HFFc6 (cell line): ENCODE measurements around the gene P4HTM. TPM values are rescaled to one million over a fixed set of nuclear protein-coding genes. Genes with fewer than 3 reads are reported as not detected.

Source experiments
- DNase-seq: peaks from one replicate; pipeline ENCODE4 v3.0.0-alpha.2; 2018
- H3K27ac Mint-ChIP-seq: 2 replicates; pipeline ENCODE4 v1.8.0; 2020; ENCODE audit warnings: mild to moderate bottlenecking, mixed read lengths
- H3K27me3 Mint-ChIP-seq: 2 replicates; pipeline ENCODE4 v1.8.0; 2021; ENCODE audit warnings: mild to moderate bottlenecking, moderate library complexity, mixed read lengths; ENCODE audit not compliant: insufficient read depth
- H3K36me3 Mint-ChIP-seq: 2 replicates; pipeline ENCODE4 v1.8.0; 2021; ENCODE audit warnings: low read depth, mixed read lengths
- H3K4me1 Mint-ChIP-seq: 2 replicates; pipeline ENCODE4 v1.8.0; 2020; ENCODE audit warnings: low read depth, mixed read lengths
- H3K4me3 Mint-ChIP-seq: 2 replicates; pipeline ENCODE4 v1.8.0; 2020; ENCODE audit warnings: mild to moderate bottlenecking, moderate library complexity, mixed read lengths
- H3K9me3 Mint-ChIP-seq: 2 replicates; pipeline ENCODE4 v1.8.0; 2020; ENCODE audit warnings: mild to moderate bottlenecking, mixed read lengths
- long read RNA-seq: library from polyadenylated mRNA; unstranded; transcript quantifications from one replicate; pipeline ENCODE4 v2.0.0, GENCODE V29; 2019
- total RNA-seq, 6 experiments: library from RNA; stranded (reverse); fragmentation: NEBNext Ultra II Directional; extraction: Animal tissue kit (Norgen Biotek cat#: 25700); gene quantifications; 2 replicates in 1 of 6; 3 replicates in 5 of 6; pipeline ENCODE4 v1.2.3, GENCODE V29; 2021
- TF ChIP-seq, protein P1 (sequence below): fragments of 200-600 bp; sonication (generic); IDR thresholded peaks from 2 replicates; pipeline ENCODE4 v1.5.0; 2021; ENCODE audit warnings: antibody characterized with exemption, mild to moderate bottlenecking

P4HTM gene, protein sequence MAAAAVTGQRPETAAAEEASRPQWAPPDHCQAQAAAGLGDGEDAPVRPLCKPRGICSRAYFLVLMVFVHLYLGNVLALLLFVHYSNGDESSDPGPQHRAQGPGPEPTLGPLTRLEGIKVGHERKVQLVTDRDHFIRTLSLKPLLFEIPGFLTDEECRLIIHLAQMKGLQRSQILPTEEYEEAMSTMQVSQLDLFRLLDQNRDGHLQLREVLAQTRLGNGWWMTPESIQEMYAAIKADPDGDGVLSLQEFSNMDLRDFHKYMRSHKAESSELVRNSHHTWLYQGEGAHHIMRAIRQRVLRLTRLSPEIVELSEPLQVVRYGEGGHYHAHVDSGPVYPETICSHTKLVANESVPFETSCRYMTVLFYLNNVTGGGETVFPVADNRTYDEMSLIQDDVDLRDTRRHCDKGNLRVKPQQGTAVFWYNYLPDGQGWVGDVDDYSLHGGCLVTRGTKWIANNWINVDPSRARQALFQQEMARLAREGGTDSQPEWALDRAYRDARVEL
- 10 to 100 TPM; 29.1 to 41.4 (median 31.6) TPM for total RNA-seq
- long read RNA-seq, transcript P4HTM-202 (9 exons, 2,127 nt) = major isoform, 50 of 58 reads
- long read RNA-seq, partial matches to known transcripts = 6 of 58 reads
- long read RNA-seq, other reads (novel, unspliced or antisense) = 2 of 58 reads

DNA sequence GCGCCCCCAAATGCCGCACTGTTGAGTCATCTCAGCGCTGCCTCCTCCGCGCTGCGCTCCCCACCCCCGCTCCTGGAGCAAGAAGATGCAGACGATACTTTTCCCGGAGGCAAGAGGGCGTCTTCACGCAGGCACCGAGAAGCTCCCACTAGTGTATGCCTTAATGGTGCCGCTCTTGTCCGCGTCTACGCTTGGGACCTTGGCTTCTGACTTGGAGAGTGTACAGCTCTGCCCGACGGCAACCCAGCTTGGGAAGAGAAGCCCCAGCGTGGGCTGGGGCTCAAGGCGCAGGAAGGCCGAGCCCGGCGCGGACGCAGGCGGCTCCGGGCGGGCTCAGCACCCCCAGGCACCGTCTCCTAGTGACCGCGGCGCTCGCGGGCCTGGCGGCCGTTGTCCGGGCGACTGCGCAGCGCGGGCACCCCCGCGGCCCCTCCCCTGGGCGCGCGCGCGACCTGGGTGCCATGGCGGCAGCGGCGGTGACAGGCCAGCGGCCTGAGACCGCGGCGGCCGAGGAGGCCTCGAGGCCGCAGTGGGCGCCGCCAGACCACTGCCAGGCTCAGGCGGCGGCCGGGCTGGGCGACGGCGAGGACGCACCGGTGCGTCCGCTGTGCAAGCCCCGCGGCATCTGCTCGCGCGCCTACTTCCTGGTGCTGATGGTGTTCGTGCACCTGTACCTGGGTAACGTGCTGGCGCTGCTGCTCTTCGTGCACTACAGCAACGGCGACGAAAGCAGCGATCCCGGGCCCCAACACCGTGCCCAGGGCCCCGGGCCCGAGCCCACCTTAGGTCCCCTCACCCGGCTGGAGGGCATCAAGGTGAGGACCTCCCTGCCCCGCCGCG is at the start of gene P4HTM:
Gene P4HTM, plus strand, starts transcription at position 446 of the 840 bp plus-strand sequence. Its CDS starts 16 bp downstream, at position 462.
- Mint-ChIP-seq H3K36me3 (peaks cover 8% of the 10 kb centered on the region), H3K9me3 (no peaks in the 10 kb centered on the region), H3K27me3 (peaks cover 9% of the 10 kb centered on the region), H3K4me1 (peaks cover 44% of the 10 kb centered on the region), H3K4me3 (peak within 1 kb of the TSS; percentile 95), H3K27ac (peak within 1 kb of the TSS; percentile 99)
- DNase-seq = peak; percentile 93
- TF ChIP-seq, protein P1, sequence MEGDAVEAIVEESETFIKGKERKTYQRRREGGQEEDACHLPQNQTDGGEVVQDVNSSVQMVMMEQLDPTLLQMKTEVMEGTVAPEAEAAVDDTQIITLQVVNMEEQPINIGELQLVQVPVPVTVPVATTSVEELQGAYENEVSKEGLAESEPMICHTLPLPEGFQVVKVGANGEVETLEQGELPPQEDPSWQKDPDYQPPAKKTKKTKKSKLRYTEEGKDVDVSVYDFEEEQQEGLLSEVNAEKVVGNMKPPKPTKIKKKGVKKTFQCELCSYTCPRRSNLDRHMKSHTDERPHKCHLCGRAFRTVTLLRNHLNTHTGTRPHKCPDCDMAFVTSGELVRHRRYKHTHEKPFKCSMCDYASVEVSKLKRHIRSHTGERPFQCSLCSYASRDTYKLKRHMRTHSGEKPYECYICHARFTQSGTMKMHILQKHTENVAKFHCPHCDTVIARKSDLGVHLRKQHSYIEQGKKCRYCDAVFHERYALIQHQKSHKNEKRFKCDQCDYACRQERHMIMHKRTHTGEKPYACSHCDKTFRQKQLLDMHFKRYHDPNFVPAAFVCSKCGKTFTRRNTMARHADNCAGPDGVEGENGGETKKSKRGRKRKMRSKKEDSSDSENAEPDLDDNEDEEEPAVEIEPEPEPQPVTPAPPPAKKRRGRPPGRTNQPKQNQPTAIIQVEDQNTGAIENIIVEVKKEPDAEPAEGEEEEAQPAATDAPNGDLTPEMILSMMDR = peak; percentile 67

DNA sequence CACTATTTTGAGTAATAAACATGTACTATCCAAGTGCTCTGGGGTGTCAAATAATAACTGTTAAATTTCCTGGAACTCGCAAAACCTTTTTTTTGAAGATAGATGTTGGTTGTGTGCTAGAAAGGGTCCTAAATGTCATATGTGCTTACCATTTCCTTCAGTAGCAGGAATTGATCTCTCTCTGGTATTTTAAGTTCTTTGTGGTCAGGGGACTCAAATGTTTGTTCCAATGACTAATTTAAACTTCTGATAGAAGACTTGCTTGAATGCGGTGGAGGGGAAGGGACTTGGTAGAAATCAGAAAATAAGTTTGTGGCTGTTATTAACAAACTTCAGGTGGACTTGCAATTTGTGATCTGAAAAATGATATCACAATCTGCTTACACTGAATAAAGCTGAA is 44.6 kb upstream of the P4HTM start:
- Mint-ChIP-seq H3K36me3 (peaks cover 24% of the 10 kb centered on the region), H3K4me1 (peaks cover 40% of the 10 kb centered on the region), H3K4me3 (no peak overlapping the region), H3K27ac (peak overlapping the region; percentile 47), H3K9me3 (no peaks in the 10 kb centered on the region), H3K27me3 (no peaks in the 10 kb centered on the region)
- DNase-seq = no peak
- TF ChIP-seq, protein P1 = no peak

DNA sequence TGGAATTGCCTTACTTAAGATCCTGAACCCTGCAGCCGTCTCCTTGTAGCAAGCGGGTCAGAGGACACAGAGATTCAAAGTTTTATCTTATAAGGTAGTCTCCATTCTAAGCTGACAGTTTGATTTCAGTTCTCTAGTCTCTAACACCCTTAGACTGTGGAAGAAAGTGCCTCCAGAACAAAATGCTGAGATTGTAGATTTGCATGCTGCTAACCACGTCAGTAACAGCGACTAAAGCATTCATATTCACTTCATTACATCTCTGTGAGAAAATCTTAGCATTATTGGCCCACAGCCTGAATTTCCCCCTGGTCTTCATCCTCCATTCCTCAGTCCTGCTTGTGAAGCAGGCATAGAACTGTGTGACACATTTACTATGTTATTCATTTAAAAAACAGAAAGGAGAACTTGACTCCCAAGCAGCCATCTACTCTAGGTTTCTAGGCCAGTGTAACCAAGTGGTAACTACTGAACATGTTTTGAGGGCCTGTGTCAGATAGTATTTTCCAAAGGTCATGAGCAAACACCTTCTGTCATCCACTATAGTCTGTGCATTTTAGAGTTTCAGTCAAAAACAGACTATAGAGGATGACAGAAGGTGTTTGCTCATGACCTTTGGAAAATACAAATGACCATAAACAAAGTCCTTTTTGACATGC is 44.0 kb upstream of the P4HTM start:
- TF ChIP-seq, protein P1 = no peak
- no peak for DNase-seq
- Mint-ChIP-seq H3K27me3 (no peaks in the 10 kb centered on the region), H3K4me1 (peaks cover 40% of the 10 kb centered on the region), H3K27ac (no peak overlapping the region; the same call in 1 of the 2 replicates), H3K9me3 (no peaks in the 10 kb centered on the region), H3K4me3 (no peak overlapping the region), H3K36me3 (peaks cover 24% of the 10 kb centered on the region)

DNA sequence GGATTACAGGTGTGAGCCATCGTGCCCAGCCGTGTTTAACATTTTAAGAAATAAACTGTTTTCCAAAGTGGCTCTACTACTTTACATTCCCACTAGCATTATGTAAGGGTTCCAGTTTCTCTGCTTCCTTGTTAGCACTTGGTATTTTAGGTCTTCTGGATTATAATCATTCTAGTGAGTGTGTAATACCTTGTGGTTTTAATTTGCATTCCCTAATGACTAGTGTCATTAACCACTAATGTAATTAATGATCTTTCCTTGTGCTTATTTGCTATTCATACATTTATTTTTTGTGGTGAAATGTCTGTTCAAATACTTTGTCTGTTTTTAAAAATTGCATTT is 40.7 kb upstream of the P4HTM start:
- Mint-ChIP-seq H3K36me3 (peaks cover 21% of the 10 kb centered on the region), H3K4me3 (no peak overlapping the region), H3K27me3 (no peaks in the 10 kb centered on the region; the same call in 1 of the 2 replicates), H3K27ac (peak overlapping the region; percentile 9; the same call in 1 of the 2 replicates), H3K4me1 (peaks cover 32% of the 10 kb centered on the region), H3K9me3 (no peaks in the 10 kb centered on the region)
- DNase-seq = no peak
- TF ChIP-seq, protein P1 = no peak

DNA sequence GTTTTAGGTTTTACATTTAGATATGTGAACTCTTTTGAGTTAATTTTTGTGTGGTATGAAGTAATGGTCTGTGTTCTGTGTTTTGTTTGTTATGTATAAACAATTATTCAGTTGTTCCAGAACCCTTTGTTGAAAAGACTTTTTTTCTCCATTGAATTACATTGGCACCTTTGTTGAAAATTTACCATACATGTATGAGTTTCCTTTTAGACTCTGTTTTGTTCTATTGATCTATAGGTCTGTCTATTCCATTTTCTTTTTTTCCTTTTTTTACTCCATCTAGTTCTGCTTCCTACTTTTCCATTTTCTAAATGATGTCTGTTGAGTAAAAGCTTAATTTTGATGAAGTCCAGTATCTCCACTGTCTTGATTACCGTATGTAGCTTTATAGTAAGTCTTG is 40.0 kb upstream of the P4HTM start:
- TF ChIP-seq, protein P1 = no peak
- Mint-ChIP-seq H3K36me3 (peaks cover 21% of the 10 kb centered on the region), H3K9me3 (no peaks in the 10 kb centered on the region), H3K4me3 (no peak overlapping the region), H3K4me1 (peaks cover 27% of the 10 kb centered on the region), H3K27me3 (no peaks in the 10 kb centered on the region; the same call in 1 of the 2 replicates), H3K27ac (no peak overlapping the region; the same call in 1 of the 2 replicates)
- DNase-seq = no peak
